ENCODE results near the gene C12orf76. TPM values are rescaled to one million over a fixed set of nuclear protein-coding genes. Genes with fewer than 3 reads are reported as not detected.
A peak's percentile ranks its signal among the peaks of the same experiment; 100 is the strongest.

Gene C12orf76
- total and polyA plus RNA-seq, 2 of the 13 experiments (the other 11 are each of a cell fraction or from before 2014, with no cell fraction given), result 15.8 to 38.4 TPM

DNA sequence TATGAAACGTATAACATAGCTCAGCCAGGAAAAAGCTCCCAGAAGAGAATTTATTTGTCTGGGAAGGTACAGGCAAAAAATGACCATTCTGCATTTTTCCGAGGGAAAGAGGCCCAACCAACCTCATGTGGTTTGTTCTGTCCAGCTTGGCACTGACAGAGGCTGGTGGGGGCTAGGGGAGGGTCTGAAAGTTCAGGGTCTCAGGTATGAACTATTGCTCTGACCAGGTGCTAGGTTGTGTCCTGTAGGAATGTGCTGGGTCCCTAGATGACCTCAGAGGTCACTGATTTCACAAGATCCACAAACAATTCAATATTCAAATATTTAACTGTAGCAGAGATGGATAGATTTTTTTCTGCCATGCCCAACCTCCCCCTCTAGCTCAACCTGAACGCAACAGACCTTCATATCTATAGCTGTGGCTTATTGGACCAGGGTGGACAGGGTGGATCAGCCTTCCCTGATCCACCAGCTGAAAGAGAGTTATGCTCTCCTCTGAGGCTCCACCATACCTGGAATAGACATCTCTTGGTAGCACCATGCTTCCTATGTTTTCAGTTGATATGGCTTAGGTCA is 42.9 kb upstream of the C12orf76 start (continued):
- TF ChIP-seq, protein P1, sequence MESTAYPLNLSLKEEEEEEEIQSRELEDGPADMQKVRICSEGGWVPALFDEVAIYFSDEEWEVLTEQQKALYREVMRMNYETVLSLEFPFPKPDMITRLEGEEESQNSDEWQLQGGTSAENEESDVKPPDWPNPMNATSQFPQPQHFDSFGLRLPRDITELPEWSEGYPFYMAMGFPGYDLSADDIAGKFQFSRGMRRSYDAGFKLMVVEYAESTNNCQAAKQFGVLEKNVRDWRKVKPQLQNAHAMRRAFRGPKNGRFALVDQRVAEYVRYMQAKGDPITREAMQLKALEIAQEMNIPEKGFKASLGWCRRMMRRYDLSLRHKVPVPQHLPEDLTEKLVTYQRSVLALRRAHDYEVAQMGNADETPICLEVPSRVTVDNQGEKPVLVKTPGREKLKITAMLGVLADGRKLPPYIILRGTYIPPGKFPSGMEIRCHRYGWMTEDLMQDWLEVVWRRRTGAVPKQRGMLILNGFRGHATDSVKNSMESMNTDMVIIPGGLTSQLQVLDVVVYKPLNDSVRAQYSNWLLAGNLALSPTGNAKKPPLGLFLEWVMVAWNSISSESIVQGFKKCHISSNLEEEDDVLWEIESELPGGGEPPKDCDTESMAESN (CRISPR knock-in tag; conservative IDR thresholded peaks at IDR 0.05), result peak; percentile 66
- TF ChIP-seq ISL2 (CRISPR knock-in tag; IDR thresholded peaks at IDR 0.05) (peak; percentile 87), ZNF30 (CRISPR knock-in tag; IDR thresholded peaks at IDR 0.05) (no peak), RXRA (CRISPR knock-in tag; IDR thresholded peaks at IDR 0.05) (peak; percentile 75; the same call in 1 of the 2 replicates), ZNF484 (CRISPR knock-in tag; IDR thresholded peaks at IDR 0.05; ENCODE audit: borderline replicate concordance, low read depth) (no peak), XRCC5 (optimal IDR thresholded peaks at IDR 0.05; ENCODE audit: low read length) (no peak), TIGD3 (CRISPR knock-in tag; IDR thresholded peaks at IDR 0.05; ENCODE audit: borderline replicate concordance) (no peak), GTF2F1 (IDR thresholded peaks at IDR 0.05; ENCODE audit: low read length) (no peak), NR2F6 (IDR thresholded peaks at IDR 0.05) (peak; percentile 99), NR2F6 (CRISPR knock-in tag; IDR thresholded peaks at IDR 0.05) (peak; percentile 98), EZH2 (conservative IDR thresholded peaks at IDR 0.05; ENCODE audit: low read depth, low read length) (no peak), ZNF530 (CRISPR knock-in tag; IDR thresholded peaks at IDR 0.05; ENCODE audit: low read depth) (no peak), ZNF281 (CRISPR knock-in tag; IDR thresholded peaks at IDR 0.05; ENCODE audit: borderline replicate concordance) (peak; percentile 49; the same call in 1 of the 2 replicates), ZSCAN20 (CRISPR knock-in tag; IDR thresholded peaks at IDR 0.05; ENCODE audit: borderline replicate concordance) (no peak), ZNF431 (CRISPR knock-in tag; IDR thresholded peaks at IDR 0.05; ENCODE audit: borderline replicate concordance, low read depth) (no peak), SOX5 (CRISPR knock-in tag; IDR thresholded peaks at IDR 0.05; ENCODE audit: borderline replicate concordance) (peak; percentile 79; the same call in 1 of the 2 replicates), ZNF703 (CRISPR knock-in tag; IDR thresholded peaks at IDR 0.05; ENCODE audit: borderline replicate concordance) (no peak), PRMT3 (CRISPR knock-in tag; IDR thresholded peaks at IDR 0.05; ENCODE audit: borderline replicate concordance, low read depth) (no peak), IRF2 (CRISPR knock-in tag; IDR thresholded peaks at IDR 0.05) (peak; percentile 42; the same call in 1 of the 2 replicates), NPAS2 (CRISPR knock-in tag; IDR thresholded peaks at IDR 0.05; ENCODE audit: borderline replicate concordance) (no peak)
- TF ChIP-seq, protein P2, sequence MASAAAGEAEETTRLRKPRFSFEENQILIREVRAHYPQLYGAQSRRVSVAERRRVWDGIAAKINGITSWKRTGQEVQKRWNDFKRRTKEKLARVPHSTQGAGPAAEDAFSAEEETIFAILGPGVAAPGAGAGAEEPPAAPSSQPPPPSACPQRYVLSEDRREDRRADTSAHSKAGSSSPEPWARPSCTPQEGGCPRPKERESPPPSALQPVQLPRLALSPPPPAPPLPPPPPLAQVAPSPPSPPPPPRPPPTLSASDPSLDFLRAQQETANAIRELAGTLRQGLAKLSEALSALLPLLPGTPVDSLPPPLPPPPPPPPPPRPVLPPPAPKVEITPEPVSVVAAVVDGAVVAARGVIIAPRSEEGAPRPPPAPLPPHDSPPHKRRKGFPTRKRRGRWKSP (CRISPR knock-in tag; IDR thresholded peaks at IDR 0.05), result peak; percentile 66
- TF ChIP-seq, protein P3, sequence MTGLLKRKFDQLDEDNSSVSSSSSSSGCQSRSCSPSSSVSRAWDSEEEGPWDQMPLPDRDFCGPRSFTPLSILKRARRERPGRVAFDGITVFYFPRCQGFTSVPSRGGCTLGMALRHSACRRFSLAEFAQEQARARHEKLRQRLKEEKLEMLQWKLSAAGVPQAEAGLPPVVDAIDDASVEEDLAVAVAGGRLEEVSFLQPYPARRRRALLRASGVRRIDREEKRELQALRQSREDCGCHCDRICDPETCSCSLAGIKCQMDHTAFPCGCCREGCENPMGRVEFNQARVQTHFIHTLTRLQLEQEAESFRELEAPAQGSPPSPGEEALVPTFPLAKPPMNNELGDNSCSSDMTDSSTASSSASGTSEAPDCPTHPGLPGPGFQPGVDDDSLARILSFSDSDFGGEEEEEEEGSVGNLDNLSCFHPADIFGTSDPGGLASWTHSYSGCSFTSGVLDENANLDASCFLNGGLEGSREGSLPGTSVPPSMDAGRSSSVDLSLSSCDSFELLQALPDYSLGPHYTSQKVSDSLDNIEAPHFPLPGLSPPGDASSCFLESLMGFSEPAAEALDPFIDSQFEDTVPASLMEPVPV (CRISPR knock-in tag; IDR thresholded peaks at IDR 0.05), result no peak; the same call in 1 of the 2 replicates

Data from HepG2 (cell line).